Measurements from ENCODE around the gene HSD17B10. TPM values are rescaled to one million over a fixed set of nuclear protein-coding genes. Genes with fewer than 3 reads are reported as not detected.

The HSD17B10 gene
- total RNA-seq (66.1 and 70.8 TPM in 2 replicates), polyA plus RNA-seq (95.9 and 98.0 TPM in 2 replicates)

DNA sequence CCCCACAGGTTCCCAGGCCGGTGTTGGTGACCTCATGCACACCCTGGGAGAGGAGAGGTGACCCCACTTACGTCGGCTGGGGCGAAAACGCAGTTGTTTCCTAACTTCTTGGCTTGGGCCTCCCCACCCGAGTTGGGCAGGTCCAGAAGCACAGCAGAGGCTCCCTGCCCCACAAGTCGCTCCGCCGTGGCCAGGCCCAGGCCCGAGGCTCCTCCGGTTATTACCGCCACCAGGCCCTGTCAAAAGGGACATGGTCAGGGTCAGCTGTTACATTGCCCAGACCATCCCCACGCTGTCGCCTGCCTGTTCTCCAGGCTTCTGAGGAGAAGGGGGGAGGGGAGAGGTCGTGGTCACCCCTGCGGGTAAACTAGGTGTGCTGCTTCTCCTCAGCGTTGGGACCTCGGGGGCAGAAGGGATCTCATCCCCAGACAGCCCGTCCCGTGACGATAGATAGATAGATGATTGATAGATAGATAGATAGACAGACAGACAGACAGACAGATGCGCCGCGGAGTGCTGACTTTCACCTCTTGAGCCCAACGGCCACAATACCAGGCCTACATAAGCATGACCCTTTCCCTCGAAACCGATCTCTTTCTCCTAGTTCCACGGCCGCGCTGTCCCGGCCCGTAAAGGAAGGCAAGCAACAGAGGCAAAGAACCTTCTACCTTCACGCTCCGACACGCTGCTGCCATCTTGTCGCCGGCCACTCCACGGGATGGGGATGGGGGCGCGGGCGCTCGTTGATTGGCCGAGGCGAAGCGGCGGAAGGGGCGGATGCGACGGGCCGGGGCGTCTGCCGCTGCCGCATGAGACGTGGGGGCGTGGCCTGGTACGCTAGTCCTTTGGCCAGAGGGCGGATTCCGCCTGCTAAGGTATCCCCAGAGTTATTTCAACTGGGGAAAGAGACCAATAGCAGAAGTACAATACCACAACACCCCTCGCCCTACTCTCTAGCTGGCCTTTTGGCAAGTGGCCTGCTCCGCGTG lies at the start of gene HSD17B10:
TSS of gene HSD17B10 (minus strand) at position 720 of the 989 bp plus-strand sequence. CDS start at position 695, 25 bp downstream.
- no peaks in the 10 kb centered on the region for H3K9me3 ChIP-seq (ENCODE audit: low read depth)
- H3K36me3 ChIP-seq (replicated peaks; ENCODE audit: insufficient read depth, low read depth) = no peaks in the 10 kb centered on the region
- DNase-seq (ENCODE audit: low spot score) = peak; percentile 93
- no peaks in the 10 kb centered on the region for H3K4me1 ChIP-seq (ENCODE audit: insufficient read depth)
- H3K27me3 ChIP-seq = no peaks in the 10 kb centered on the region
- peak within 1 kb of the TSS; percentile 42 for H3K27ac ChIP-seq
- TF ChIP-seq EZH2 (IDR thresholded peaks at IDR 0.05; ENCODE audit: borderline replicate concordance) (no peak), EZH2phosphoT487 (IDR thresholded peaks at IDR 0.05; ENCODE audit: low read depth, severe bottlenecking, unreplicated experiment) (no peak)
- TF ChIP-seq, protein P1, sequence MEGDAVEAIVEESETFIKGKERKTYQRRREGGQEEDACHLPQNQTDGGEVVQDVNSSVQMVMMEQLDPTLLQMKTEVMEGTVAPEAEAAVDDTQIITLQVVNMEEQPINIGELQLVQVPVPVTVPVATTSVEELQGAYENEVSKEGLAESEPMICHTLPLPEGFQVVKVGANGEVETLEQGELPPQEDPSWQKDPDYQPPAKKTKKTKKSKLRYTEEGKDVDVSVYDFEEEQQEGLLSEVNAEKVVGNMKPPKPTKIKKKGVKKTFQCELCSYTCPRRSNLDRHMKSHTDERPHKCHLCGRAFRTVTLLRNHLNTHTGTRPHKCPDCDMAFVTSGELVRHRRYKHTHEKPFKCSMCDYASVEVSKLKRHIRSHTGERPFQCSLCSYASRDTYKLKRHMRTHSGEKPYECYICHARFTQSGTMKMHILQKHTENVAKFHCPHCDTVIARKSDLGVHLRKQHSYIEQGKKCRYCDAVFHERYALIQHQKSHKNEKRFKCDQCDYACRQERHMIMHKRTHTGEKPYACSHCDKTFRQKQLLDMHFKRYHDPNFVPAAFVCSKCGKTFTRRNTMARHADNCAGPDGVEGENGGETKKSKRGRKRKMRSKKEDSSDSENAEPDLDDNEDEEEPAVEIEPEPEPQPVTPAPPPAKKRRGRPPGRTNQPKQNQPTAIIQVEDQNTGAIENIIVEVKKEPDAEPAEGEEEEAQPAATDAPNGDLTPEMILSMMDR (IDR thresholded peaks at IDR 0.05; ENCODE audit: poor library complexity) = no peak
- peak within 1 kb of the TSS; percentile 86 for H3K4me2 ChIP-seq
- peak within 1 kb of the TSS; percentile 42 for H3K4me3 ChIP-seq
- H3K79me2 ChIP-seq = peaks cover 10% of the 10 kb centered on the region
- peak within 1 kb of the TSS; percentile 79 for H2AFZ ChIP-seq
- no peaks in the 10 kb centered on the region for H4K20me1 ChIP-seq (ENCODE audit: insufficient read depth, poor library complexity, severe bottlenecking)
- 43% methylated on average over 61 of the region's 61 CpGs for WGBS (ENCODE audit: low lambda C conversion rate, missing lambda C conversion rate)
- H3K9me2 ChIP-seq (replicated peaks; ENCODE audit: insufficient read depth) = no peaks in the 10 kb centered on the region

DNA sequence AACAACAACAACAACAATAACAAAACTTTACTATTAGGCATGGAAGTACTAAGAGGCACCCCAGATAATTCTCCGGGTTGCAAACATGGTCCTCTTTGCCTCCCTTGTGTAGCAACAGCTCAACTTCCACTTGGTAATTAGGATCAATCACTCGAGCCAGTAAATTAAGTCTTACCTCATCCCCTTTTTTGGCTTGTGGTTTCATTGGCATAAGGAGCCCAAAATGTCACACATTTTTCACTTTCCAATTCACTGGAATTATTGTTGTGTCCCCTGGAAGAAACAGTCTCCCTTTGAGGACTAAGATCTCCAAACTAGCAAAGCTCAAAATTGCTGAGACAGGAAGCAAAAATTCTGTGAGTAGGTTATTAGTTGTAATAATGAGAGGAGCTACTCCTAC lies 49.2 kb upstream of the HSD17B10 start:
- no peak overlapping the region for H2AFZ ChIP-seq
- no peaks in the 10 kb centered on the region for H3K9me3 ChIP-seq (ENCODE audit: low read depth)
- H4K20me1 ChIP-seq (ENCODE audit: insufficient read depth, poor library complexity, severe bottlenecking) = no peaks in the 10 kb centered on the region
- 78% methylated on average over 2 of the region's 2 CpGs for WGBS (ENCODE audit: low lambda C conversion rate, missing lambda C conversion rate)
- TF ChIP-seq, protein P1 (IDR thresholded peaks at IDR 0.05; ENCODE audit: poor library complexity) = no peak
- no peak for TF ChIP-seq EZH2 (IDR thresholded peaks at IDR 0.05; ENCODE audit: borderline replicate concordance)
- TF ChIP-seq EZH2phosphoT487 (IDR thresholded peaks at IDR 0.05; ENCODE audit: low read depth, severe bottlenecking, unreplicated experiment) = no peak
- H3K27me3 ChIP-seq = no peaks in the 10 kb centered on the region
- no peak overlapping the region for H3K4me3 ChIP-seq
- H3K9me2 ChIP-seq (replicated peaks; ENCODE audit: insufficient read depth) = no peaks in the 10 kb centered on the region
- H3K27ac ChIP-seq = no peak overlapping the region
- no peaks in the 10 kb centered on the region for H3K79me2 ChIP-seq
- DNase-seq (ENCODE audit: low spot score) = no peak
- H3K4me2 ChIP-seq = no peak overlapping the region
- H3K36me3 ChIP-seq (replicated peaks; ENCODE audit: insufficient read depth, low read depth) = no peaks in the 10 kb centered on the region
- H3K4me1 ChIP-seq (ENCODE audit: insufficient read depth) = no peaks in the 10 kb centered on the region

- Histone ChIP-seq H2AFZ (no peak overlapping the region), H3K4me1 (ENCODE audit: insufficient read depth) (no peaks in the 10 kb centered on the region), H3K27me3 (no peaks in the 10 kb centered on the region), H3K4me2 (no peak overlapping the region), H4K20me1 (ENCODE audit: insufficient read depth, poor library complexity, severe bottlenecking) (no peaks in the 10 kb centered on the region), H3K9me3 (ENCODE audit: low read depth) (no peaks in the 10 kb centered on the region), H3K79me2 (no peaks in the 10 kb centered on the region), H3K27ac (no peak overlapping the region), H3K9me2 (replicated peaks; ENCODE audit: insufficient read depth) (no peaks in the 10 kb centered on the region), H3K36me3 (replicated peaks; ENCODE audit: insufficient read depth, low read depth) (no peaks in the 10 kb centered on the region), H3K4me3 (no peak overlapping the region)
- peak; percentile 63 for DNase-seq (ENCODE audit: low spot score)
- 54% methylated on average over 2 of the region's 2 CpGs for WGBS (ENCODE audit: low lambda C conversion rate, missing lambda C conversion rate)
- TF ChIP-seq, protein P1 (IDR thresholded peaks at IDR 0.05; ENCODE audit: poor library complexity) = peak; percentile 56
- no peak for TF ChIP-seq EZH2phosphoT487 (IDR thresholded peaks at IDR 0.05; ENCODE audit: low read depth, severe bottlenecking, unreplicated experiment)
- TF ChIP-seq EZH2 (IDR thresholded peaks at IDR 0.05; ENCODE audit: borderline replicate concordance) = no peak
Measured at GRCh38 chrX:53481816-53482465, 47.8 kb upstream of the HSD17B10 start.
